ENCODE results near the gene MSI2. TPM values are rescaled to one million over a fixed set of nuclear protein-coding genes. Genes with fewer than 3 reads are reported as not detected.

Gene MSI2
- total RNA-seq, 1 donor from 2014 or later = 140 TPM

- peaks cover 4% of the 10 kb centered on the region for H3K36me3 Mint-ChIP-seq (ENCODE audit: low read depth)
- peaks cover 68% of the 10 kb centered on the region for H3K4me1 Mint-ChIP-seq
- peak overlapping the region; percentile 52 for H3K27ac Mint-ChIP-seq (ENCODE audit: unreplicated experiment)
Measured at GRCh38 chr17:57317079-57317478, 60.8 kb downstream of the MSI2 start.

GRCh38 chr17:57318913-57319312 lies 62.6 kb downstream of the MSI2 start:
- H3K4me1 Mint-ChIP-seq = peaks cover 63% of the 10 kb centered on the region

More at GRCh38 chr17:57317079-57317478, 60.8 kb downstream of the MSI2 start:
- no peak overlapping the region for H3K4me3 Mint-ChIP-seq
- H3K27me3 Mint-ChIP-seq (ENCODE audit: low read depth) = no peaks in the 10 kb centered on the region
- DNase-seq (ENCODE audit: low read depth, low spot score) = no peak
- no peak for TF ChIP-seq CTCF (conservative IDR thresholded peaks at IDR 0.05)
- no peaks in the 10 kb centered on the region for H3K9me3 Mint-ChIP-seq

GRCh38 chr17:57319806-57320205 lies 63.5 kb downstream of the MSI2 start:
- Mint-ChIP-seq H3K4me1 (peaks cover 56% of the 10 kb centered on the region), H3K27ac (ENCODE audit: unreplicated experiment) (peak overlapping the region; percentile 44), H3K9me3 (no peaks in the 10 kb centered on the region), H3K36me3 (ENCODE audit: low read depth) (peaks cover 6% of the 10 kb centered on the region), H3K4me3 (no peak overlapping the region), H3K27me3 (ENCODE audit: low read depth) (no peaks in the 10 kb centered on the region)
- no peak for TF ChIP-seq CTCF (conservative IDR thresholded peaks at IDR 0.05)
- DNase-seq (ENCODE audit: low read depth, low spot score) = no peak

More at GRCh38 chr17:57318913-57319312, 62.6 kb downstream of the MSI2 start:
- Mint-ChIP-seq H3K27ac (ENCODE audit: unreplicated experiment) (peak overlapping the region; percentile 28), H3K36me3 (ENCODE audit: low read depth) (peaks cover 6% of the 10 kb centered on the region), H3K9me3 (no peaks in the 10 kb centered on the region), H3K27me3 (ENCODE audit: low read depth) (no peaks in the 10 kb centered on the region), H3K4me3 (no peak overlapping the region)
- no peak for TF ChIP-seq CTCF (conservative IDR thresholded peaks at IDR 0.05)
- DNase-seq (ENCODE audit: low read depth, low spot score) = no peak

GRCh38 chr17:57323391-57323790 lies 67.1 kb downstream of the MSI2 start:
- Mint-ChIP-seq H3K4me1 (peaks cover 67% of the 10 kb centered on the region), H3K9me3 (peaks cover 4% of the 10 kb centered on the region), H3K36me3 (ENCODE audit: low read depth) (peaks cover 13% of the 10 kb centered on the region), H3K27me3 (ENCODE audit: low read depth) (no peaks in the 10 kb centered on the region), H3K4me3 (no peak overlapping the region), H3K27ac (ENCODE audit: unreplicated experiment) (no peak overlapping the region)
- no peak for TF ChIP-seq CTCF (conservative IDR thresholded peaks at IDR 0.05)
- no peak for DNase-seq (ENCODE audit: low read depth, low spot score)

GRCh38 chr17:57324060-57324459 lies 67.7 kb downstream of the MSI2 start:
- no peak overlapping the region for H3K27ac Mint-ChIP-seq (ENCODE audit: unreplicated experiment)

More at GRCh38 chr17:57324060-57324459, 67.7 kb downstream of the MSI2 start:
- TF ChIP-seq CTCF (conservative IDR thresholded peaks at IDR 0.05) = no peak
- peaks cover 67% of the 10 kb centered on the region for H3K4me1 Mint-ChIP-seq
- H3K4me3 Mint-ChIP-seq = no peak overlapping the region
- H3K9me3 Mint-ChIP-seq = peaks cover 4% of the 10 kb centered on the region
- no peaks in the 10 kb centered on the region for H3K27me3 Mint-ChIP-seq (ENCODE audit: low read depth)
- peaks cover 14% of the 10 kb centered on the region for H3K36me3 Mint-ChIP-seq (ENCODE audit: low read depth)
- no peak for DNase-seq (ENCODE audit: low read depth, low spot score)

Data from neural crest cell (in vitro differentiated cells).